Stimulated activated CD8-positive, alpha-beta memory T cell treated with anti-CD3 and anti-CD28 coated beads, Interleukin-12 subunit alpha, Interleukin-12 subunit beta, amount 100 ng/mL, for 1 hour (primary cell): ENCODE results near the gene GID8.

Experiments used
- DNase-seq: peaks from one replicate; pipeline ENCODE4 v3.0.0-alpha.2; 2020; ENCODE audit warnings: low read depth

GID8 gene

GRCh38 chr20:62943396-62943795 is 5.4 kb downstream of the GID8 start:
- DNase-seq: no peak

- no peak for DNase-seq
Measured at GRCh38 chr20:62944184-62944583, 6.2 kb downstream of the GID8 start.

GRCh38 chr20:62944746-62945145 is 6.8 kb downstream of the GID8 start:
- DNase-seq: no peak

- no peak for DNase-seq
Measured at GRCh38 chr20:62945771-62946339, 7.9 kb downstream of the GID8 start.

GRCh38 chr20:62946918-62947317 is 9.0 kb downstream of the GID8 start:
- no peak for DNase-seq

- no peak for DNase-seq
Measured at GRCh38 chr20:62947532-62948300, 9.8 kb downstream of the GID8 start.

GRCh38 chr20:62949153-62949821 is 11.3 kb downstream of the GID8 start:
- DNase-seq: no peak

GRCh38 chr20:62949962-62950361 is 12.0 kb downstream of the GID8 start:
- no peak for DNase-seq

- DNase-seq: no peak
Measured at GRCh38 chr20:62950741-62951140, 12.8 kb downstream of the GID8 start.

- no peak for DNase-seq
Measured at GRCh38 chr20:62951143-62951895, 13.4 kb downstream of the GID8 start.

GRCh38 chr20:62951896-62952372 is 14.0 kb downstream of the GID8 start:
- no peak for DNase-seq

GRCh38 chr20:62952373-62952967 is 14.5 kb downstream of the GID8 start, which contains the start of gene SLC17A9:
Gene SLC17A9 (plus strand): TSS chr20:62952709. CDS start chr20:62952831, 122 bp downstream.
- DNase-seq: peak; percentile 19

- no peak for DNase-seq
Measured at GRCh38 chr20:62952968-62953838, 15.3 kb downstream of the GID8 start.

GRCh38 chr20:62953839-62954703 is 16.1 kb downstream of the GID8 start:
- peak; percentile 44 for DNase-seq

- DNase-seq: no peak
Measured at GRCh38 chr20:62955519-62956386, 17.8 kb downstream of the GID8 start.

GRCh38 chr20:62956387-62957135 is 18.6 kb downstream of the GID8 start:
- DNase-seq: no peak

GRCh38 chr20:62957136-62958117 is 19.5 kb downstream of the GID8 start:
- DNase-seq: no peak
